Ishikawa (cell line): ENCODE data around the gene GALNT5.

Experiments used
- FOXM1 ChIP-seq: IDR thresholded peaks from 2 replicates; pipeline ENCODE4 v1.6.1; 2012; ENCODE audit warnings: low read depth, borderline replicate concordance
- TCF12 ChIP-seq: IDR thresholded peaks from 2 replicates; pipeline ENCODE4 v1.6.1; 2012; ENCODE audit warnings: low read depth
- YY1 ChIP-seq: IDR thresholded peaks from 2 replicates; pipeline ENCODE4 v1.6.1; 2012; ENCODE audit warnings: low read depth
- TF ChIP-seq, protein P1 (sequence below): IDR thresholded peaks from 2 replicates; pipeline ENCODE4 v1.6.1; 2012; ENCODE audit warnings: low read depth, mild to moderate bottlenecking
- TF ChIP-seq, protein P2 (sequence below): IDR thresholded peaks from 2 replicates; pipeline ENCODE4 v1.6.1; 2012
- TF ChIP-seq, protein P3 (sequence below): IDR thresholded peaks from 2 replicates; pipeline ENCODE4 v1.6.1; 2012

DNA sequence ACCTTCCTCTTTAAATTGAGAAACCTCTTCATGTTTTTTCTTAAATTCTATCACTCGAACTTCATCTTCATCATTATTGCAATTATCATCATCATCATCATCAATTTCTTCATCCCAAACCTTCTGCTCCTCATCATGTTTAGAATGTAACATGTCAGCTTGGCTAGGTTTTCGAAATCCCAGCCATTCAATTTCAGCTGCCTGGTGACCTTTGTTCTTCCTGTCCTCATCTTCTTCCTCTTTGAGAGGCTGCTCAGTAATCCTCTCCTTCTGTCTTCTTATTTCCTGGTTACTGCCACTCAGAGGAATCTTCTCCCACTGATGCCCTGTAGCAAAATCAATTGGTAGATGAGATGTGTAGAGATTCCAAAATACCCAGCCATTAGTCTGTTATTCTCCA is 64.0 kb downstream of the GALNT5 start:
- TF ChIP-seq, protein P1, sequence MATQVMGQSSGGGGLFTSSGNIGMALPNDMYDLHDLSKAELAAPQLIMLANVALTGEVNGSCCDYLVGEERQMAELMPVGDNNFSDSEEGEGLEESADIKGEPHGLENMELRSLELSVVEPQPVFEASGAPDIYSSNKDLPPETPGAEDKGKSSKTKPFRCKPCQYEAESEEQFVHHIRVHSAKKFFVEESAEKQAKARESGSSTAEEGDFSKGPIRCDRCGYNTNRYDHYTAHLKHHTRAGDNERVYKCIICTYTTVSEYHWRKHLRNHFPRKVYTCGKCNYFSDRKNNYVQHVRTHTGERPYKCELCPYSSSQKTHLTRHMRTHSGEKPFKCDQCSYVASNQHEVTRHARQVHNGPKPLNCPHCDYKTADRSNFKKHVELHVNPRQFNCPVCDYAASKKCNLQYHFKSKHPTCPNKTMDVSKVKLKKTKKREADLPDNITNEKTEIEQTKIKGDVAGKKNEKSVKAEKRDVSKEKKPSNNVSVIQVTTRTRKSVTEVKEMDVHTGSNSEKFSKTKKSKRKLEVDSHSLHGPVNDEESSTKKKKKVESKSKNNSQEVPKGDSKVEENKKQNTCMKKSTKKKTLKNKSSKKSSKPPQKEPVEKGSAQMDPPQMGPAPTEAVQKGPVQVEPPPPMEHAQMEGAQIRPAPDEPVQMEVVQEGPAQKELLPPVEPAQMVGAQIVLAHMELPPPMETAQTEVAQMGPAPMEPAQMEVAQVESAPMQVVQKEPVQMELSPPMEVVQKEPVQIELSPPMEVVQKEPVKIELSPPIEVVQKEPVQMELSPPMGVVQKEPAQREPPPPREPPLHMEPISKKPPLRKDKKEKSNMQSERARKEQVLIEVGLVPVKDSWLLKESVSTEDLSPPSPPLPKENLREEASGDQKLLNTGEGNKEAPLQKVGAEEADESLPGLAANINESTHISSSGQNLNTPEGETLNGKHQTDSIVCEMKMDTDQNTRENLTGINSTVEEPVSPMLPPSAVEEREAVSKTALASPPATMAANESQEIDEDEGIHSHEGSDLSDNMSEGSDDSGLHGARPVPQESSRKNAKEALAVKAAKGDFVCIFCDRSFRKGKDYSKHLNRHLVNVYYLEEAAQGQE: no peak
- TF ChIP-seq FOXM1 (no peak), YY1 (no peak), TCF12 (no peak)
- TF ChIP-seq, protein P2, sequence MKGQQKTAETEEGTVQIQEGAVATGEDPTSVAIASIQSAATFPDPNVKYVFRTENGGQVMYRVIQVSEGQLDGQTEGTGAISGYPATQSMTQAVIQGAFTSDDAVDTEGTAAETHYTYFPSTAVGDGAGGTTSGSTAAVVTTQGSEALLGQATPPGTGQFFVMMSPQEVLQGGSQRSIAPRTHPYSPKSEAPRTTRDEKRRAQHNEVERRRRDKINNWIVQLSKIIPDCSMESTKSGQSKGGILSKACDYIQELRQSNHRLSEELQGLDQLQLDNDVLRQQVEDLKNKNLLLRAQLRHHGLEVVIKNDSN: no peak
- TF ChIP-seq, protein P3, sequence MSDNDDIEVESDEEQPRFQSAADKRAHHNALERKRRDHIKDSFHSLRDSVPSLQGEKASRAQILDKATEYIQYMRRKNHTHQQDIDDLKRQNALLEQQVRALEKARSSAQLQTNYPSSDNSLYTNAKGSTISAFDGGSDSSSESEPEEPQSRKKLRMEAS: no peak
